ENCODE measurements around the gene SPSB3. TPM values are rescaled to one million over a fixed set of nuclear protein-coding genes. Genes with fewer than 3 reads are reported as not detected.

The SPSB3 gene
- total RNA-seq, 1 experiment from 2014 or later, result 20.2 TPM

- DNase-seq (ENCODE audit: low read depth), result peak; percentile 1
These were observed 6.3 kb upstream of the SPSB3 start for GRCh38 chr16:1788708-1789100.

- DNase-seq (ENCODE audit: low read depth), result peak; percentile 0
These were observed 5.8 kb upstream of the SPSB3 start for GRCh38 chr16:1788095-1788707.

- peak; percentile 1 for DNase-seq (ENCODE audit: low read depth)
These were observed 5.1 kb upstream of the SPSB3 start for GRCh38 chr16:1787322-1788094.

GRCh38 chr16:1787056-1787321 is 4.6 kb upstream of the SPSB3 start:
- peak; percentile 0 for DNase-seq (ENCODE audit: low read depth)

GRCh38 chr16:1786242-1787055 is 4.1 kb upstream of the SPSB3 start:
- DNase-seq (ENCODE audit: low read depth), result peak; percentile 2

GRCh38 chr16:1785846-1786170 is 3.4 kb upstream of the SPSB3 start:
- no peak for DNase-seq (ENCODE audit: low read depth)

GRCh38 chr16:1784977-1785845 is 2.8 kb upstream of the SPSB3 start:
- DNase-seq (ENCODE audit: low read depth), result peak; percentile 0

GRCh38 chr16:1781758-1782407 is 488 bp downstream of the SPSB3 start:
- DNase-seq (ENCODE audit: low read depth), result peak; percentile 27

- no peak for DNase-seq (ENCODE audit: low read depth)
These were observed 1.1 kb downstream of the SPSB3 start for GRCh38 chr16:1781254-1781653.

- no peak for DNase-seq (ENCODE audit: low read depth)
These were observed 1.7 kb downstream of the SPSB3 start for GRCh38 chr16:1780677-1781072.

- DNase-seq (ENCODE audit: low read depth), result no peak
These were observed 2.4 kb downstream of the SPSB3 start for GRCh38 chr16:1779741-1780676.

- DNase-seq (ENCODE audit: low read depth), result no peak
These were observed 3.1 kb downstream of the SPSB3 start for GRCh38 chr16:1779234-1779701.

- DNase-seq (ENCODE audit: low read depth), result no peak
These were observed 3.9 kb downstream of the SPSB3 start for GRCh38 chr16:1778200-1779179.

GRCh38 chr16:1777375-1778199 is 4.8 kb downstream of the SPSB3 start:
- DNase-seq (ENCODE audit: low read depth), result no peak

GRCh38 chr16:1776991-1777374 is 5.4 kb downstream of the SPSB3 start:
- DNase-seq (ENCODE audit: low read depth), result no peak

GRCh38 chr16:1776672-1776955 is 5.8 kb downstream of the SPSB3 start:
- DNase-seq (ENCODE audit: low read depth), result no peak

GRCh38 chr16:1775846-1776671 is 6.3 kb downstream of the SPSB3 start:
- DNase-seq (ENCODE audit: low read depth), result no peak

Measured in Daoy (cell line).